Hematopoietic multipotent progenitor cell treated with erythropoietin and hydrocortisone succinate and interleukin-3 and kit ligand, for 8 days (in vitro differentiated cells): ENCODE data around the gene TUBGCP6.
"Not testable (repeated sequence)": the region's sequence is repeated elsewhere in the genome, so short reads cannot be mapped to it uniquely, and the experiment has no call there.

Experiments
- DNase-seq: peaks from one replicate; pipeline ENCODE4 v3.0.0-alpha.2; 2015

TUBGCP6 gene

GRCh38 chr22:50209893-50210292 lies 34.9 kb downstream of the TUBGCP6 start:
- DNase-seq, result peak; percentile 78

- DNase-seq, result no peak
These were observed 35.6 kb downstream of the TUBGCP6 start for GRCh38 chr22:50208939-50209892.

- DNase-seq, result no peak
These were observed 36.3 kb downstream of the TUBGCP6 start for GRCh38 chr22:50208430-50208938.

GRCh38 chr22:50207383-50208140 lies 37.3 kb downstream of the TUBGCP6 start:
- no peak for DNase-seq

GRCh38 chr22:50206599-50206998 lies 38.2 kb downstream of the TUBGCP6 start:
- peak; percentile 29 for DNase-seq

- no peak for DNase-seq
These were observed 38.8 kb downstream of the TUBGCP6 start for GRCh38 chr22:50205781-50206569.

- not testable (repeated sequence) for DNase-seq
These were observed 39.8 kb downstream of the TUBGCP6 start for GRCh38 chr22:50204998-50205397.

- DNase-seq, result no peak
These were observed 40.3 kb downstream of the TUBGCP6 start for GRCh38 chr22:50204571-50204970.

- no peak for DNase-seq
These were observed 41.5 kb downstream of the TUBGCP6 start for GRCh38 chr22:50203288-50203687.

GRCh38 chr22:50202130-50202666 lies 42.6 kb downstream of the TUBGCP6 start:
- no peak for DNase-seq

GRCh38 chr22:50201191-50202129 lies 43.4 kb downstream of the TUBGCP6 start:
- DNase-seq, result peak; percentile 47

- peak; percentile 87 for DNase-seq
These were observed 44.2 kb downstream of the TUBGCP6 start, which contains the start of gene SELENOO for GRCh38 chr22:50200461-50201190. Gene SELENOO (plus strand): TSS chr22:50201011. CDS start chr22:50201037, 26 bp downstream.

- no peak for DNase-seq
These were observed 44.9 kb downstream of the TUBGCP6 start for GRCh38 chr22:50199829-50200460.

- no peak for DNase-seq
These were observed 45.5 kb downstream of the TUBGCP6 start for GRCh38 chr22:50199251-50199721.

- DNase-seq, result no peak
These were observed 46.2 kb downstream of the TUBGCP6 start for GRCh38 chr22:50198624-50199017.

GRCh38 chr22:50197856-50198623 lies 46.8 kb downstream of the TUBGCP6 start:
- DNase-seq, result no peak

- DNase-seq, result no peak
These were observed 47.6 kb downstream of the TUBGCP6 start for GRCh38 chr22:50197000-50197800.

GRCh38 chr22:50196256-50196655 lies 48.6 kb downstream of the TUBGCP6 start:
- no peak for DNase-seq
